Upper lobe of left lung (tissue), 6 donors: ENCODE data around the gene ABCA8. TPM values are rescaled to one million over a fixed set of nuclear protein-coding genes. Genes with fewer than 3 reads are reported as not detected.
"Not testable (repeated sequence)": the region's sequence is repeated elsewhere in the genome, so short reads cannot be mapped to it uniquely, and the experiment has no call there.

Experiments
- ATAC-seq, 2 donors: fragments of 200-7000 bp; cut with Tn5 transposase; one replicate each; pipeline ENCODE4 v1.9.1; 2022; ENCODE audit warnings: mild to moderate bottlenecking in 2 of 2, moderate library complexity in 2 of 2; ENCODE audit not compliant: low FRiP score in 2 of 2
- DNase-seq, 2 donors: peaks; one replicate each; pipeline ENCODE4 v3.0.0-alpha.2; 2019 to 2020
- H3K27ac ChIP-seq, 4 donors: fragments of 200-600 bp; sonication (generic); one replicate each; pipeline ENCODE4 v1.5.1; 2016 to 2019
- H3K27me3 ChIP-seq, 4 donors: fragments of 200-600 bp; sonication (generic); one replicate each; pipeline ENCODE4 v1.5.1; 2017 to 2019
- H3K36me3 ChIP-seq, 4 donors: fragments of 200-600 bp; sonication (generic); one replicate each; pipeline ENCODE4 v1.5.1; 2016 to 2019
- H3K4me1 ChIP-seq, 4 donors: fragments of 200-600 bp; sonication (generic); one replicate each; pipeline ENCODE4 v1.5.1; 2018 to 2019
- H3K4me3 ChIP-seq, 4 donors: fragments of 200-600 bp; sonication (generic); one replicate each; pipeline ENCODE4 v1.5.1; 2017 to 2019; ENCODE audit warnings: mild to moderate bottlenecking in 2 of 4, moderate library complexity in 1 of 4
- H3K9me3 ChIP-seq, 4 donors: fragments of 200-600 bp; sonication (generic); one replicate each; pipeline ENCODE4 v1.5.1; 2018 to 2019
- EP300 ChIP-seq, 4 donors: sonication (generic); formaldehyde crosslinking; IDR thresholded peaks; one replicate each; pipeline ENCODE4 v1.5.1; 2017; ENCODE audit warnings: antibody characterized with exemption in 4 of 4, control low read depth in 2 of 4
- POLR2A ChIP-seq, 4 donors: fragments of 450-650 bp; IDR thresholded peaks; one replicate each; pipeline ENCODE4 v1.5.1; 2016 to 2017; ENCODE audit warnings: antibody characterized with exemption in 4 of 4, mild to moderate bottlenecking in 2 of 4
- POLR2AphosphoS5 ChIP-seq, 2 donors: sonication (generic); formaldehyde crosslinking; IDR thresholded peaks; one replicate each; pipeline ENCODE4 v1.5.1; 2017; ENCODE audit warnings: antibody characterized with exemption in 2 of 2
- WGBS, 2 donors: methylation state at CpG; one replicate each; pipeline ENCODE4 v1.1.5; 2017 to 2018; 5-methylcytosine and 5-hydroxymethylcytosine counted together
- total RNA-seq, 6 donors: library from RNA; depleted of rRNA in 4 of 6; stranded (reverse); fragments of >200 nt in 4 of 6; gene quantifications; one replicate each; pipeline versions ENCODE4 v1.1.0 to v1.2.1, GENCODE V29; 2016 to 2021
- TF ChIP-seq, protein P1 (sequence below), 6 experiments: fragments of 450-650 bp in 4 of 6; fragments of 200-600 bp in 2 of 6; sonication (generic) in 2 of 6; IDR thresholded peaks; one replicate each; pipeline ENCODE4 v1.5.1; 2016 to 2019; ENCODE audit warnings: antibody characterized with exemption in 6 of 6
- donor health status: DM: no; HTN: no; CAD: no; lungs with moderate emphysema.
- donor health status: DM: no; HTN: yes; CAD: no; lungs with severe emphysema.

ABCA8 gene
- total RNA-seq, 6 donors from 2014 or later, result 26.2 to 86.9 (median 42.9) TPM

DNA sequence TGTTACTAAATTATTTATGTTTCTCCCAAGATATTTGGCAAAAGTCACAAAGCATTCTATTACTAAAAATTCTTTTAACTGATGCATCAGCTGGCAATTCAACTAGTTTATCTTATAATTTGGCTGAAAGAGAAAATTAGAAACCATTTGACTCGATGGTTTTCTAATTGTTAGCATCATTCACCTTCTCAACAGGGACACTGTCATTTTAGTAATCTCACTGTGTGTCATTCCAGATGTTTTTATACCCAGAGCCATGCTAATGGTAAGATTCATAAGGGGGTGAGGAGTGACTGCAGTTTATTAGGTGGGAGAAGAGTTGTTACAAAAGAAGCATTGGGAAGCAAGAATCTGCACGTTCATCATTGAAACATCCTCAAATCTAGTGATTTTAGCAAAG is 124.9 kb downstream of the ABCA8 start:
- Histone ChIP-seq H3K4me3 (no peak overlapping the region), H3K4me1 (peaks cover 0 to 5% (median 2%) of the 10 kb centered on the region in 4 donors), H3K27me3 (no peaks in the 10 kb centered on the region), H3K9me3 (no peaks in the 10 kb centered on the region), H3K36me3 (no peaks in the 10 kb centered on the region), H3K27ac (no peak overlapping the region)
- 66 to 67% methylated on average over 2 of the region's 2 CpGs for WGBS, 2 donors
- TF ChIP-seq EP300 (IDR thresholded peaks at IDR 0.05) (no peak), POLR2AphosphoS5 (IDR thresholded peaks at IDR 0.05) (no peak)
- ATAC-seq, result no peak
- DNase-seq, result no peak

DNA sequence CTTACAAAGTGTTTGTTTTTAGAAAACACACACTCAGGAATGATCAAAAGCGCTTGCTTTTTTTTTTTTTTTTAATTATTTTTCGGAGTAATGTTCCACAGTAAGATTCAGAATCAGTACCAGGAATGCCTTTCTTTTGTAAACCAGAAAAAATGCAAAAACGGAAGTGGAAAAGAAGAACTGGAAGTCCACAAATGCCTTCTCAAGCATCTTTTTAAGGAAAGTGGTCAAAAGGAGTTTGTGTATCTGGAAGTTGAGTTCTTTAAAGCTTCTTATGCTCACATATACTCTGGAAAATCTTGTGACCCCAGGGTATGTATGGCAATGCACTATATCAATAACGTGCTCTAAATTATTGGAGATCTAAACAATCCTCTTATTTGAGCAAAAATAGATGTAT is 126.0 kb downstream of the ABCA8 start:
- Histone ChIP-seq H3K9me3 (no peaks in the 10 kb centered on the region), H3K4me3 (no peak overlapping the region), H3K27ac (no peak overlapping the region), H3K4me1 (peaks cover 0 to 4% (median 2%) of the 10 kb centered on the region in 4 donors), H3K36me3 (no peaks in the 10 kb centered on the region), H3K27me3 (no peaks in the 10 kb centered on the region)
- WGBS, 2 donors, result 73 to 79% methylated on average over 4 of the region's 4 CpGs
- ATAC-seq, result no peak
- TF ChIP-seq POLR2AphosphoS5 (IDR thresholded peaks at IDR 0.05) (no peak), EP300 (IDR thresholded peaks at IDR 0.05) (no peak), POLR2A (IDR thresholded peaks at IDR 0.05) (no peak)
- TF ChIP-seq, protein P1, sequence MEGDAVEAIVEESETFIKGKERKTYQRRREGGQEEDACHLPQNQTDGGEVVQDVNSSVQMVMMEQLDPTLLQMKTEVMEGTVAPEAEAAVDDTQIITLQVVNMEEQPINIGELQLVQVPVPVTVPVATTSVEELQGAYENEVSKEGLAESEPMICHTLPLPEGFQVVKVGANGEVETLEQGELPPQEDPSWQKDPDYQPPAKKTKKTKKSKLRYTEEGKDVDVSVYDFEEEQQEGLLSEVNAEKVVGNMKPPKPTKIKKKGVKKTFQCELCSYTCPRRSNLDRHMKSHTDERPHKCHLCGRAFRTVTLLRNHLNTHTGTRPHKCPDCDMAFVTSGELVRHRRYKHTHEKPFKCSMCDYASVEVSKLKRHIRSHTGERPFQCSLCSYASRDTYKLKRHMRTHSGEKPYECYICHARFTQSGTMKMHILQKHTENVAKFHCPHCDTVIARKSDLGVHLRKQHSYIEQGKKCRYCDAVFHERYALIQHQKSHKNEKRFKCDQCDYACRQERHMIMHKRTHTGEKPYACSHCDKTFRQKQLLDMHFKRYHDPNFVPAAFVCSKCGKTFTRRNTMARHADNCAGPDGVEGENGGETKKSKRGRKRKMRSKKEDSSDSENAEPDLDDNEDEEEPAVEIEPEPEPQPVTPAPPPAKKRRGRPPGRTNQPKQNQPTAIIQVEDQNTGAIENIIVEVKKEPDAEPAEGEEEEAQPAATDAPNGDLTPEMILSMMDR (IDR thresholded peaks at IDR 0.05), result no peak
- no peak for DNase-seq

- ATAC-seq, result no peak
- no peaks in the 10 kb centered on the region for H3K27me3 ChIP-seq
- H3K4me3 ChIP-seq, result no peak overlapping the region
- no peak for DNase-seq
- H3K27ac ChIP-seq, result no peak overlapping the region
- WGBS, 2 donors, result 54 to 67% methylated on average over 3 of the region's 3 CpGs
- H3K4me1 ChIP-seq, result no peaks in the 10 kb centered on the region
- H3K36me3 ChIP-seq, result no peaks in the 10 kb centered on the region
- no peaks in the 10 kb centered on the region for H3K9me3 ChIP-seq
- TF ChIP-seq POLR2AphosphoS5 (IDR thresholded peaks at IDR 0.05) (no peak), POLR2A (IDR thresholded peaks at IDR 0.05) (no peak), EP300 (IDR thresholded peaks at IDR 0.05) (no peak)
- TF ChIP-seq, protein P1 (IDR thresholded peaks at IDR 0.05), result no peak
These were observed 130.5 kb downstream of the ABCA8 start for GRCh38 chr17:68824707-68825106.

GRCh38 chr17:68824185-68824584 is 131.0 kb downstream of the ABCA8 start:
- not testable (repeated sequence) for H3K4me1 ChIP-seq, H3K9me3 ChIP-seq, ATAC-seq, DNase-seq, H3K27me3 ChIP-seq, H3K4me3 ChIP-seq, H3K27ac ChIP-seq, H3K36me3 ChIP-seq
- WGBS, 2 donors, result 86 to 91% methylated on average over 5 of the region's 5 CpGs

GRCh38 chr17:68822719-68823289 is 132.4 kb downstream of the ABCA8 start:
- H3K4me1 ChIP-seq, result no peaks in the 10 kb centered on the region
- H3K36me3 ChIP-seq, result no peaks in the 10 kb centered on the region
- no peaks in the 10 kb centered on the region for H3K9me3 ChIP-seq
- ATAC-seq (no peak), DNase-seq (no peak)
- TF ChIP-seq POLR2AphosphoS5 (IDR thresholded peaks at IDR 0.05) (no peak), POLR2A (IDR thresholded peaks at IDR 0.05) (no peak), EP300 (IDR thresholded peaks at IDR 0.05) (no peak)
- TF ChIP-seq, protein P1 (IDR thresholded peaks at IDR 0.05), result no peak
- 58 to 72% methylated on average over 3 of the region's 3 CpGs for WGBS, 2 donors
- H3K4me3 ChIP-seq, result no peak overlapping the region
- no peaks in the 10 kb centered on the region for H3K27me3 ChIP-seq
- H3K27ac ChIP-seq, result no peak overlapping the region
